Measurements from ENCODE around the gene PACSIN2. TPM values are rescaled to one million over a fixed set of nuclear protein-coding genes. Genes with fewer than 3 reads are reported as not detected.

PACSIN2 gene
- total RNA-seq, 3 donors from 2014 or later (not counting 1 experiment from before 2014, with no cell fraction given) = 37.1 to 48.5 (median 47.6) TPM

GRCh38 chr22:42857845-42858481, 157.0 kb downstream of the PACSIN2 start:
- Mint-ChIP-seq H3K4me3 (peak overlapping the region; percentile 85), H3K9me3 (no peaks in the 10 kb centered on the region), H3K36me3 (no peaks in the 10 kb centered on the region), H3K27ac (peak overlapping the region; percentile 93 to 94), H3K4me1 (peaks cover 10 to 17% of the 10 kb centered on the region in 2 donors), H3K27me3 (ENCODE audit: low read depth in 2 of 2) (no peaks in the 10 kb centered on the region)
- Histone ChIP-seq H3K4me3 (ENCODE audit: low read length) (peak overlapping the region; percentile 54), H3K9me3 (ENCODE audit: control insufficient read depth, insufficient read depth, low read length) (no peaks in the 10 kb centered on the region), H3K36me3 (ENCODE audit: control insufficient read depth, insufficient read depth, low read length) (no peaks in the 10 kb centered on the region), H3K27me3 (ENCODE audit: control insufficient read depth, insufficient read depth, low read length) (no peaks in the 10 kb centered on the region), H3K4me1 (ENCODE audit: control insufficient read depth, insufficient read depth, low read length) (peaks cover 23% of the 10 kb centered on the region), H3K27ac (ENCODE audit: low read length) (no peak overlapping the region)
- peak in 1 of 2 donors; percentile 17 for DNase-seq
- WGBS (ENCODE audit: insufficient coverage) = 97% methylated on average over 14 of the region's 14 CpGs
- no peak for ATAC-seq
- intact Hi-C loops (cut with micrococcal nuclease) = loop anchor here (1.0 to 2.0 kb wide), 2 partner anchors 29 to 59 kb away; no protein-coding TSS in a partner anchor
- no peak for TF ChIP-seq CTCF (IDR thresholded peaks at IDR 0.05)

- no peaks in the 10 kb centered on the region for H3K36me3 ChIP-seq (ENCODE audit: control insufficient read depth, insufficient read depth, low read length)
- H3K9me3 ChIP-seq (ENCODE audit: control insufficient read depth, insufficient read depth, low read length) = no peaks in the 10 kb centered on the region
- TF ChIP-seq CTCF (IDR thresholded peaks at IDR 0.05) = no peak
- H3K4me3 ChIP-seq (ENCODE audit: low read length) = peak within 1 kb of the TSS; percentile 72
- Mint-ChIP-seq H3K27me3 (ENCODE audit: low read depth in 2 of 2) (no peaks in the 10 kb centered on the region), H3K4me3 (peak within 1 kb of the TSS; percentile 93), H3K36me3 (no peaks in the 10 kb centered on the region), H3K4me1 (peaks cover 10 to 17% of the 10 kb centered on the region in 2 donors), H3K9me3 (no peaks in the 10 kb centered on the region), H3K27ac (peak within 1 kb of the TSS; percentile 93 to 94)
- 7% methylated on average over 111 of the region's 111 CpGs for WGBS (ENCODE audit: insufficient coverage)
- intact Hi-C loops (cut with micrococcal nuclease) = loop anchor here (1.0 to 2.0 kb wide), 2 partner anchors 28 to 58 kb away; no protein-coding TSS in a partner anchor
- no peaks in the 10 kb centered on the region for H3K27me3 ChIP-seq (ENCODE audit: control insufficient read depth, insufficient read depth, low read length)
- peak; percentile 98 for DNase-seq
- peak; percentile 90 to 98 (median 91) for ATAC-seq
- H3K4me1 ChIP-seq (ENCODE audit: control insufficient read depth, insufficient read depth, low read length) = peaks cover 23% of the 10 kb centered on the region
- H3K27ac ChIP-seq (ENCODE audit: low read length) = peak within 1 kb of the TSS; percentile 96
Observed at GRCh38 chr22:42856865-42857704, 157.9 kb downstream of the PACSIN2 start, which contains the start of gene ARFGAP3. ARFGAP3 (minus strand) TSS chr22:42857273; CDS start chr22:42857182, 91 bp downstream.

- Histone ChIP-seq H3K27me3 (ENCODE audit: control insufficient read depth, insufficient read depth, low read length) (no peaks in the 10 kb centered on the region), H3K4me3 (ENCODE audit: low read length) (peak overlapping the region; percentile 65), H3K27ac (ENCODE audit: low read length) (peak overlapping the region; percentile 87), H3K36me3 (ENCODE audit: control insufficient read depth, insufficient read depth, low read length) (no peaks in the 10 kb centered on the region), H3K4me1 (ENCODE audit: control insufficient read depth, insufficient read depth, low read length) (peaks cover 23% of the 10 kb centered on the region), H3K9me3 (ENCODE audit: control insufficient read depth, insufficient read depth, low read length) (no peaks in the 10 kb centered on the region)
- no peaks in the 10 kb centered on the region for H3K27me3 Mint-ChIP-seq (ENCODE audit: low read depth in 2 of 2)
- H3K36me3 Mint-ChIP-seq = no peaks in the 10 kb centered on the region
- ATAC-seq (peak; percentile 35 to 40 (median 39)), DNase-seq (peak; percentile 57 to 81)
- H3K4me3 Mint-ChIP-seq = peak overlapping the region; percentile 93
- peaks cover 12 to 18% of the 10 kb centered on the region in 2 donors for H3K4me1 Mint-ChIP-seq
- WGBS (ENCODE audit: insufficient coverage) = under 1% methylated on average over 41 of the region's 44 CpGs
- intact Hi-C loops (cut with micrococcal nuclease) = loop anchor here (2.0 kb wide), 1 partner anchor 28 kb away; no protein-coding TSS in a partner anchor
- H3K27ac Mint-ChIP-seq = peak overlapping the region; percentile 93 to 94
- H3K9me3 Mint-ChIP-seq = no peaks in the 10 kb centered on the region
- no peak for TF ChIP-seq CTCF (IDR thresholded peaks at IDR 0.05)
Observed at GRCh38 chr22:42856179-42856864, 158.6 kb downstream of the PACSIN2 start.

Data from natural killer cell (primary cell).